ENCODE results near the gene C8A. TPM values are rescaled to one million over a fixed set of nuclear protein-coding genes. Genes with fewer than 3 reads are reported as not detected.

C8A gene
- total RNA-seq, 3 donors from 2014 or later (not counting 1 experiment from before 2014, with no cell fraction given) = not detected

DNA sequence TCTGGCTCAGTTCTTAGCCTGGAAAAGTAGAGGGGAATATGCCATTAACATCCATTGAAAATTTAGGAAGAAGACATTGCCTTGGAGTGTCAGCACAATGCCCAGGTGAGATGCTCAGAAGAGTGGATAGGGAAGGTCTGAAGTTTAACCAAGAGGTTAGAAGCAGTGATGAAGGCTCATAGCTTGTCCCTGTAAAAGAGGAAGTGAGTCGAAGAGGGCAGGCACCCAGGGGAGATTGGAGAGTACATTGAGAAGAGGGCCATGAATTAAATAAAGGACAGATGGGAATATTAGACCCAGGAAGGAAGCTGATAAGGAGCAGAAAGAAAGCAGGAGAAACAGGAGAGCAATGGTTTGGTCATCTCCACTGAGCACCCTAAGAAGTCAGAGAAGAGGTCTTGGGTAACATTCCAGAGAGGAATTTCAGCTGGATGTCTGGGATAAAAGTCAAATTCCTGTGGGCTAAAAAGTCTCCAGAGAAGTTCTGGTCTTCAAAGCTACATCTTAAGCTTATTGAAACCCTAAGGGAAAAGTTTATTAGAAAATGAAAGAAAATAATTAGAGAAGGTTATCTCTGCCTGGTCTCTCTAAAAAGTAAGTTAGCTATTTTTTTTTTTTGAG, 93.9 kb downstream of the C8A start:
- Histone ChIP-seq H3K27ac (ENCODE audit: low read length) (no peak overlapping the region), H3K36me3 (ENCODE audit: control insufficient read depth, insufficient read depth, low read length) (no peaks in the 10 kb centered on the region), H3K27me3 (ENCODE audit: control insufficient read depth, insufficient read depth, low read length) (no peaks in the 10 kb centered on the region), H3K9me3 (ENCODE audit: control insufficient read depth, insufficient read depth, low read length) (no peaks in the 10 kb centered on the region), H3K4me1 (ENCODE audit: control insufficient read depth, insufficient read depth, low read length) (no peaks in the 10 kb centered on the region), H3K4me3 (ENCODE audit: low read length) (no peak overlapping the region)
- intact Hi-C loops (cut with micrococcal nuclease) = no loop called here
- Mint-ChIP-seq H3K36me3 (no peaks in the 10 kb centered on the region), H3K4me1 (no peaks in the 10 kb centered on the region), H3K27ac (no peak overlapping the region), H3K9me3 (no peaks in the 10 kb centered on the region), H3K27me3 (ENCODE audit: low read depth in 2 of 2) (no peaks in the 10 kb centered on the region), H3K4me3 (no peak overlapping the region)
- no peak for DNase-seq
- WGBS (ENCODE audit: insufficient coverage) = 13% methylated on average over 1 of the region's 1 CpG
- ATAC-seq = no peak
- no peak for TF ChIP-seq CTCF (IDR thresholded peaks at IDR 0.05)

GRCh38 chr1:56952501-56952900, 97.9 kb downstream of the C8A start:
- no peaks in the 10 kb centered on the region for H3K36me3 Mint-ChIP-seq
- no peaks in the 10 kb centered on the region for H3K9me3 Mint-ChIP-seq
- no peaks in the 10 kb centered on the region for H3K27me3 ChIP-seq (ENCODE audit: control insufficient read depth, insufficient read depth, low read length)
- H3K4me3 Mint-ChIP-seq = no peak overlapping the region
- H3K27ac Mint-ChIP-seq = no peak overlapping the region
- intact Hi-C loops (cut with micrococcal nuclease) = no loop called here
- no peak for TF ChIP-seq CTCF (IDR thresholded peaks at IDR 0.05)
- ATAC-seq (no peak), DNase-seq (no peak)
- no peak overlapping the region for H3K27ac ChIP-seq (ENCODE audit: low read length)
- no peaks in the 10 kb centered on the region for H3K36me3 ChIP-seq (ENCODE audit: control insufficient read depth, insufficient read depth, low read length)
- no peaks in the 10 kb centered on the region for H3K27me3 Mint-ChIP-seq (ENCODE audit: low read depth in 2 of 2)
- WGBS (ENCODE audit: insufficient coverage) = 88% methylated on average over 6 of the region's 8 CpGs
- H3K4me1 ChIP-seq (ENCODE audit: control insufficient read depth, insufficient read depth, low read length) = no peaks in the 10 kb centered on the region
- H3K4me3 ChIP-seq (ENCODE audit: low read length) = no peak overlapping the region
- no peaks in the 10 kb centered on the region for H3K9me3 ChIP-seq (ENCODE audit: control insufficient read depth, insufficient read depth, low read length)
- H3K4me1 Mint-ChIP-seq = peaks cover 0 to 12% of the 10 kb centered on the region in 2 donors

- intact Hi-C loops (cut with micrococcal nuclease) = no loop called here
- H3K9me3 Mint-ChIP-seq = no peaks in the 10 kb centered on the region
- H3K4me1 Mint-ChIP-seq = peaks cover 0 to 12% of the 10 kb centered on the region in 2 donors
- no peaks in the 10 kb centered on the region for H3K27me3 ChIP-seq (ENCODE audit: control insufficient read depth, insufficient read depth, low read length)
- H3K4me3 ChIP-seq (ENCODE audit: low read length) = no peak overlapping the region
- H3K4me1 ChIP-seq (ENCODE audit: control insufficient read depth, insufficient read depth, low read length) = no peaks in the 10 kb centered on the region
- peaks cover 0 to 5% of the 10 kb centered on the region in 2 donors for H3K27me3 Mint-ChIP-seq (ENCODE audit: low read depth in 2 of 2)
- TF ChIP-seq CTCF (IDR thresholded peaks at IDR 0.05) = no peak
- DNase-seq (no peak), ATAC-seq (no peak)
- no peak overlapping the region for H3K4me3 Mint-ChIP-seq
- no peak overlapping the region for H3K27ac Mint-ChIP-seq
- 49% methylated on average over 5 of the region's 5 CpGs for WGBS (ENCODE audit: insufficient coverage)
- H3K27ac ChIP-seq (ENCODE audit: low read length) = no peak overlapping the region
- H3K9me3 ChIP-seq (ENCODE audit: control insufficient read depth, insufficient read depth, low read length) = no peaks in the 10 kb centered on the region
- H3K36me3 ChIP-seq (ENCODE audit: control insufficient read depth, insufficient read depth, low read length) = no peaks in the 10 kb centered on the region
- no peaks in the 10 kb centered on the region for H3K36me3 Mint-ChIP-seq
Measured at GRCh38 chr1:56953386-56953785, 98.8 kb downstream of the C8A start.

DNA sequence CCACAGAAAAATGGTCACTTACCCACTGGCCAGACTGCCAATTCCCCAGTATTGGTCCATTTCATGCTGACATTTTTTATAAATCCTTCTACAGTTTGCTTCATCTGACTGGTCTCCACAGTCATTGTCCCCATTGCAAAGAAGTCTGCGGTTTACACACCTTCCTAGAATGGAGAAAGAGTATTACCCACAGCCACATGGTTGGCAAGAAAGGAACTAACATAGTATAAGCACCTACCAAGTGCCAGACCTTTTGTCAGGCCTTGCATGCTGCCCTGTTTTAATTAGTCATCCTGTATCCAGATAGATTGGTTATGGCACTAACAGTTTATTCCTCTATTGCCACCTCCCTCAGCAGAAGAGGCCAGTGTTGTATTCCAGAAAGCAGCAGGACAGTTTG, 100.1 kb downstream of the C8A start:
- ATAC-seq = peak in 1 of 3 donors; percentile 63
- 57% methylated on average over 1 of the region's 1 CpG for WGBS (ENCODE audit: insufficient coverage)

More for the DNA sequence above, 100.1 kb downstream of the C8A start:
- H3K4me1 Mint-ChIP-seq = peaks cover 0 to 12% of the 10 kb centered on the region in 2 donors
- H3K4me3 Mint-ChIP-seq = no peak overlapping the region
- no peak for TF ChIP-seq CTCF (IDR thresholded peaks at IDR 0.05)
- Histone ChIP-seq H3K36me3 (ENCODE audit: control insufficient read depth, insufficient read depth, low read length) (no peaks in the 10 kb centered on the region), H3K9me3 (ENCODE audit: control insufficient read depth, insufficient read depth, low read length) (no peaks in the 10 kb centered on the region), H3K4me3 (ENCODE audit: low read length) (no peak overlapping the region), H3K27ac (ENCODE audit: low read length) (no peak overlapping the region), H3K27me3 (ENCODE audit: control insufficient read depth, insufficient read depth, low read length) (no peaks in the 10 kb centered on the region), H3K4me1 (ENCODE audit: control insufficient read depth, insufficient read depth, low read length) (no peaks in the 10 kb centered on the region)
- H3K27ac Mint-ChIP-seq = no peak overlapping the region
- no peak for DNase-seq
- no peaks in the 10 kb centered on the region for H3K9me3 Mint-ChIP-seq
- peaks cover 0 to 5% of the 10 kb centered on the region in 2 donors for H3K27me3 Mint-ChIP-seq (ENCODE audit: low read depth in 2 of 2)
- no peaks in the 10 kb centered on the region for H3K36me3 Mint-ChIP-seq
- intact Hi-C loops (cut with micrococcal nuclease) = no loop called here
